ENCODE data around the gene PSMG3.
"Not testable (repeated sequence)": the region's sequence is repeated elsewhere in the genome, so short reads cannot be mapped to it uniquely, and the experiment has no call there.

Gene PSMG3

DNA sequence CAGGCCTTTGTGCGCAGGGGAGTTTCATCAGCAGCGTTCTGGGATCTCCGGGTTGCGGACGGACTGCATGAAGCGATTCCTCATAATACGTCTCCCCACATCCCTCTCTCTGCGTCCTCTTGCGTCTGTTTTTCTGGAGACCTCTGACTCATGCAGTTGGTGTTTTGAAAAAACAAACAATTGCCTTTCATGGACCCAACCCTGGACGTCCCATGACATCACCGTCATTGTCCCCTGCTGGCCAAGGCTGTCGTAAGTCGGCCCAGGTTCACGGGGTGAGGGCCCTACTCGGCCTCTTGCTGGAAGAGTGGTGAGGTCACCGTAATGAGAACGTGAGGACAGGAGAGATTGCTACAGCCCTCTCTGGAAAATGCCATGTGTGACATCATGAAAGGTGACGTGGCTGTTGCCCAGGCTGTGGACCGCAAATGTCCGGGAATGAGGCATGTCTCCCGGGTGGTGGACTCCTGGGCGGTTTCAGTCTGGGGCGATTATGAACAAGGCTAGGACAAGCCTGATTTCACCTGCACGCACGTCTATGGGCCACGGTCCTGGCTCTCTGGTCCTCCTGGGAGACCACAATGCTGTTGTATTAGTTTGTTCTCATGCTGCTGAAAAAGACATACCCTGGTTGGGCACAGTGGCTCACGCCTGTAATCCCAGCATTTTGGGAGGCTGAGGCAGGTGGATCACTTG, 49.1 kb downstream of the PSMG3 start:
- Histone ChIP-seq H4K20me1 (ENCODE audit: insufficient read depth) (no peaks in the 10 kb centered on the region), H2AFZ (ENCODE audit: low read depth) (no peak overlapping the region), H3K27me3 (ENCODE audit: insufficient read depth, low read depth) (peaks cover 64% of the 10 kb centered on the region), H3K79me2 (ENCODE audit: insufficient read depth, low read depth) (no peaks in the 10 kb centered on the region), H3K36me3 (ENCODE audit: insufficient read depth) (no peaks in the 10 kb centered on the region), H3K9ac (no peak overlapping the region), H3K4me2 (no peak overlapping the region), H3K4me1 (ENCODE audit: low read depth, poor library complexity, severe bottlenecking) (no peaks in the 10 kb centered on the region), H3K4me3 (IDR thresholded peaks at IDR 0.05; ENCODE audit: insufficient read depth, low read depth, low read length) (no peak overlapping the region), H3K27ac (no peak overlapping the region)
- TF ChIP-seq, protein P1, sequence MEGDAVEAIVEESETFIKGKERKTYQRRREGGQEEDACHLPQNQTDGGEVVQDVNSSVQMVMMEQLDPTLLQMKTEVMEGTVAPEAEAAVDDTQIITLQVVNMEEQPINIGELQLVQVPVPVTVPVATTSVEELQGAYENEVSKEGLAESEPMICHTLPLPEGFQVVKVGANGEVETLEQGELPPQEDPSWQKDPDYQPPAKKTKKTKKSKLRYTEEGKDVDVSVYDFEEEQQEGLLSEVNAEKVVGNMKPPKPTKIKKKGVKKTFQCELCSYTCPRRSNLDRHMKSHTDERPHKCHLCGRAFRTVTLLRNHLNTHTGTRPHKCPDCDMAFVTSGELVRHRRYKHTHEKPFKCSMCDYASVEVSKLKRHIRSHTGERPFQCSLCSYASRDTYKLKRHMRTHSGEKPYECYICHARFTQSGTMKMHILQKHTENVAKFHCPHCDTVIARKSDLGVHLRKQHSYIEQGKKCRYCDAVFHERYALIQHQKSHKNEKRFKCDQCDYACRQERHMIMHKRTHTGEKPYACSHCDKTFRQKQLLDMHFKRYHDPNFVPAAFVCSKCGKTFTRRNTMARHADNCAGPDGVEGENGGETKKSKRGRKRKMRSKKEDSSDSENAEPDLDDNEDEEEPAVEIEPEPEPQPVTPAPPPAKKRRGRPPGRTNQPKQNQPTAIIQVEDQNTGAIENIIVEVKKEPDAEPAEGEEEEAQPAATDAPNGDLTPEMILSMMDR (conservative IDR thresholded peaks at IDR 0.05; ENCODE audit: low read depth, low read length): no peak

DNA sequence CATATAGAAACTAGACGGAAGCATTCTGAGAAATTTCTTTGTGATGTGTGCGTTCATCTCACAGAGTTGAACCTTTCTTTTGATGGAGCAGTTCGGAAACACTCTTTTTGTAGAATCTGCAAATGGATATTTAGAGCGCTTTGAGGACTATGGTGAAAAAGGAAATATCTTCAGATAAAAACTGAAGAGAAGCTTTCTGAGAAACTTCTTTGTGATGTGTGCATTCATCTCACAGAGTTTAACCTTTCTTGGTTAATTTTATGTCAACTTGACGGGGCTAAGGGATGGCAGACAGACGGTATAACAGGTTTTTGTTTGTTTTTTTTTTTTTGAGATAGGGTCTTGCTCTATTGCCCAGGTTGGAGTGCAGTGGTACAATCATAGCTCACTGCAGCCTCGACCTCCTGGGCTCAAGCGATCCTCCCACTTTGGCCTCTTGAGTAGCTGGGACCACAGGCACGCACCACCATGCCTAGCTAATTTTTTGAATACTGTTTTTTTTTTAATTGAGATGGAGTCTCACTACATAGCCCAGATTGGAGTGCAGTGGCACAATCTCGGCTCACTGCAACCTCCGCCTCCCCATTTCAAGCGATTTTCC, 50.4 kb downstream of the PSMG3 start:
- H4K20me1 ChIP-seq (ENCODE audit: insufficient read depth); H3K9ac ChIP-seq; H2AFZ ChIP-seq (ENCODE audit: low read depth); H3K4me2 ChIP-seq; H3K79me2 ChIP-seq (ENCODE audit: insufficient read depth, low read depth); H3K4me1 ChIP-seq (ENCODE audit: low read depth, poor library complexity, severe bottlenecking); H3K27ac ChIP-seq; H3K36me3 ChIP-seq (ENCODE audit: insufficient read depth); H3K4me3 ChIP-seq (IDR thresholded peaks at IDR 0.05; ENCODE audit: insufficient read depth, low read depth, low read length): not testable (repeated sequence)
- H3K27me3 ChIP-seq (ENCODE audit: insufficient read depth, low read depth): peaks cover 58% of the 10 kb centered on the region
